NCI-H1092 (cell line): ENCODE results near the gene CSNK1G2.
"Not testable (repeated sequence)": the region's sequence is repeated elsewhere in the genome, so short reads cannot be mapped to it uniquely, and the experiment has no call there.

Experiments
- DNase-seq: peaks from one replicate; lab custom pipeline; 2025; lab: John Stamatoyannopoulos, UW

The CSNK1G2 gene

DNA sequence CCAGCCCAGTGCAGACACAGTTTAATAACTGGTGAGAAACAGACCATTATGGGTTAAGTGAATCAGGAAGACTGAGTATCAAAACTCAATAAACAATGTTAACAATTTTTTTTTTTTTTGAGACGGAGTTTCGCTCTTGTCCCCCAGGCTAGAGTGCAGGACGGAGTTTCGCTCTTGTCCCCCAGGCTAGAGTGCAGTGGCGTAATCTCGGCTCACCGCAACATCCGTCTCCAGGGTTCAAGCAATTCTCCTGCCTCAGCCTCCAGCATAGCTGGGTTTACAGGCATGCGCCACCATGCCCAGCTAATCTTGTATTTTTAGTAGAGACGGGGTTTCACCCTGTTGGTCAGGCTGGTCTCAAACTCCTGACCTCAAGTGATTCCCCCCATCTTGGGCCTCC lies 47.5 kb downstream of the CSNK1G2 start:
- DNase-seq = not testable (repeated sequence)

DNA sequence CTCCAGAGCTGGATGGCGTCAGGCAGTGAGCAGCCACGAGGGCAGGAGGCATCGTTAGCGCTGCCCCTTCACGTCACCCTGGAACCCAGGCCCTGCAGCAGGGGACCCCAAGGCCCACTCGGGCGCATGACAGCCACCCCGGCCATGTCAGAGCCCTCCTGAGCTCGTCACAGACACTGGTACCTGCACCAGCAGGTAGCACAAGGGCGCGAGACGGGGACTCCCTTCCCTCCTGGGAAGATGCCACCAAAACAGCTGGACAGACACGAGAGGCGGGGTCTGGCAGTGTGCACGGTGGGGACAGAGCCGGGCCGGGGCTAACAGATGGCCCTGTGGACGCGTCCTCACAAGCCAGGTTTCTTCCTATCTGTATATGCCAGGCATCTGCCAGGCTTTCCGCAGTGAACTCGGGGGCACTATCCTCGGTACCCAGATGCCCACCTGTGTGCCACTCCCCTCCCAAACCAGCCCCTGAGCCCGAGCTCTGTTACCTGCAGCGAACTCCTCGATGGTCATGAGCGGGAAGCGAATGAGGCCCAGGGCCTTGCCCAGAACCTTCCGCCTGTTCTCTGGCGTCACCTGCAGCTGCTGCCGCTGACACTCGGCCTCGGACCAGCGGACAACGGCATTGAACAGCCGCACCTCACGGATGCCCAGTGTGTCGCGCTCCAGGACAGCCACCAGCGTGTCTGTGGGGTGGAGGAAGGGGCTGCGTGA lies 48.7 kb downstream of the CSNK1G2 start:
- DNase-seq = no peak

DNA sequence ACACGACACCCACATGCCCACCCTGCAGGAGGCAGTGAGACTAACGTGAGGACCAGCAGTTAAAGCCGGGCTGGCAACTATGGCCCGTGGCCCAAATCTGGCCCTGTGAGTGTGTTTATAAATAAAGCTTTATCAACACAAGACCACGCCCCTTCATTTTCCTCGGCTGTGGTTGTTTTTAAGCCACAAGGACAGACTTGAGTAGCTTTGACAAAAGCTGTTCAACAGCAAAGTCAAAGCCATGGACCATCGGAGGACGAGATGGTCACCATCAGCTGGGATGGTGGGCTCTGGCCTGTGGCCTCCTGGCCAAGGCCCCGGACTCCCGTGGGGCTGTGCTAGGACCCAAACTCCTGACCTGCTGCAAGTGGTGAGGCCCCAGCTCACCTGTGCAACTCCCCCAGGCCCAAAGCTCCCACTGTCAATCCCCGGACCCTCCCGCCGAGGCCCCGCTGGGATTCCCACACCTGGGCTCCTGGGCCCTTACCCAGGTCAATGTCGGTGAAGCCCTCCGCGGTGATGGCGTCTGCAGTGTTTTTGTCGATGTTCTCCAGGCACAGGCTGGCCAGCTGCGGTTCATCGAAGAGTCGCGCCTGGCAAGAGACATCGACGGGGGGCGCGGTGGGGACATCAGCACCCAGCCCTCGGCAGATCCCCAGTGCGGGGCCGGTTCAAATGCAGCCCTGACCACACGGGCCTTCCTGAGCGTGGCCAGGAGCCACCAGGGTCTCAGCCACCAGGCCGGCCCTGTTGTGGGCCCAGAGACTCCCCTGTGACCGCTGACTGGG lies 49.5 kb downstream of the CSNK1G2 start:
- DNase-seq = no peak

DNA sequence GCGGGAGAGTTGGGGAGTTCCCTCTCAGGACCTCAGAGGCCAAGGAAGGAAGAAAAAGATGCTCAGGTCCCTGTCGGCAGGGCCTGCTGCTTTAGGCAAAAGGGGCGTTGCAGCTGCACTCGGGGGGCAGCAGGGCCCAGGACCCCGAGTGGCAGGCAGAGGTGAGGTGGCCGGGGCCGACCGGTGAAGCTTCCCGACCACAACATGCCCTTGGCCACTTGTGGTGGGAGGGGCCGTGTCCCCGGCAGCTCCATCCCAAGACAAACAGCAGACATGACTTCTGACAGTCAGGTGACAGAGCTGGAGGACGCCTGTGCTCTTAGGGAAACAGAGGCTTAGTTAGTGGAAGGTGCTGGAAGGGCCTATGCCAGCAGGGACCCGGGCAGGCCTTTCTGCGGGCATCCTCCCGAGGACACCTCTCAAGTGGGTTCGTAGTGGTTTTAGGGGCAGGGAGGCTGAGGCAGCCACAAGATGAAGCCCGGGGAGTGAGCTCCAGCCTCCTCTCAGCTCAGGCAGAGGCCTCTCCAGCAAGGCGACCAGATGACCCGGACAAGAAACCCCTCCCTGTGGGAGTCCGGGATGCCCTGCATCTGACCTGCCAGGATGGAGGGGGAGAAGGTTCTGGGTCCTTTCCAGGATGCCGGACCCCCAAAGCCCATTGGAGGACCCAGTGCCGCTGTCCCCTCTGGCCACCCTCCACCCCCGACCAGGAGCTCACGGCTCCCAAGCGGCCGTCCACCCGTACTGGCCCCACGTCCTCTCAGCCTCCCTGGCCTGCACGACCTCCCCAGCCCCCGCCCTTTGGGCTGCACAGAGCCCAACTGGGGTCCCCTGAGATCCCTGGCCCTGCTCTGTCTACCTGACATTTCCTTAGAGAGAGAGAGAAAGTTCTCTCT lies 50.3 kb downstream of the CSNK1G2 start:
- DNase-seq = no peak

DNA sequence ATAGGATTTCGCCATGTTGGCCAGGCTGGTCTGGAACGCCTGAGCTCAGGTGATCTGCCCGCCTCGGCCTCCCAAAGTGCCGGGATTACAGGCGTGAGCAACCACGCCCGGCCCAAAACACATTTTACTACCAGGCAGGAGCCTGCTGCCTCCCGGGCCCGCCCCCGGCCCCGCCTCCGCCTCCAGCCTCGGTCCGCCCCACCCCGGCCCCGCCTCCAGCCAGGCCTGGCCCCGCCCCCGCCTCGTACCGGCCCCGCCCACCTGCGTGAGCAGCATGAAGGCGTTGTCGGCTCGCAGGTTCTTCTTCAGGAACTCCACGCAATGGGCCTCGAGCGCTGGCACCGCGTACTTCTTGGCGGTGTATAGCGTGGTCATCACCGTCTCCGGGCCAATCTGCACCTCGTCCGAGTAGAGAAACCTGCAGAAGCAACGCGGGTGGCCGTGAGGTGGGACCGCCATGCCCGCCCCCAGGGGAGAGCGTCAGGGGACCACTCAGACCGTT lies 51.8 kb downstream of the CSNK1G2 start:
- no peak for DNase-seq

DNA sequence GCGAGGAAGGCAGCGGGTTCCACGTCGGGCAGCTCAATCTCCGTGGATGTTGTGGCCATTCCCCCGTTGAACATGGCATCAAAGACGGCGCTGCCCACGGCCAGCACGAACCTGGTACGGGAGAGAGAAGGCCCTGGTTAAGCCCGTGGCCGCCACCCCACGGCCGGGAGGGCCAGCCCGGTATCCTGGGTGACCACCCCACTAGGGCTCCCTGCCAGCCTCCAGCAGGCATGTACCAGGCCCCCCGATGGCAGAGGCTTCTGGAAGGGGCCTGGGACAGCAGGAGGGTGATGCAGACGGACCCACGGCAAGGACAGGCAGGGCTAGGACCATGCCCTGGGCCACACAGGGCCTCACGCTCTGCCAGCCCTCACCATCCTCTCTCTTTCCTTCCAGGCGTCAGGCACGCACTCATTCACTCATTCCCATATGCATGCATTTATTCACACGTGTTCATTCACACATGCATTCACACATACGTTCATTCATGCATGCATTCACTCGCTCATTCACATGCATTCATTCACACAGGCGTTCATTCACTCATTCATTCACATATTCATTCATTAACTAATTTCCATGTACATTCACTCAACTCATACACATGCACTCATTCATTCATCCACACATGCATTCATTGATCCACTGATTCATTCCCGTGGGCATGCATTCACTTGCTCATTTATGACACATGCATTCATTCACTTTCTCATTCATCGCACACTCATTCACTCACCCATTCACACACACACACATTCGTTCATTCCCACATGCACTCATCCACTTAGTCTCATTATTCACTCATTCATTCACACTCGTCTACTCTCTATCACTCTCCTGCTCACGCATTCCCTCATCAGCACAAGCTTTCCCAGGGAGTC lies 56.6 kb downstream of the CSNK1G2 start:
- DNase-seq = no peak

DNA sequence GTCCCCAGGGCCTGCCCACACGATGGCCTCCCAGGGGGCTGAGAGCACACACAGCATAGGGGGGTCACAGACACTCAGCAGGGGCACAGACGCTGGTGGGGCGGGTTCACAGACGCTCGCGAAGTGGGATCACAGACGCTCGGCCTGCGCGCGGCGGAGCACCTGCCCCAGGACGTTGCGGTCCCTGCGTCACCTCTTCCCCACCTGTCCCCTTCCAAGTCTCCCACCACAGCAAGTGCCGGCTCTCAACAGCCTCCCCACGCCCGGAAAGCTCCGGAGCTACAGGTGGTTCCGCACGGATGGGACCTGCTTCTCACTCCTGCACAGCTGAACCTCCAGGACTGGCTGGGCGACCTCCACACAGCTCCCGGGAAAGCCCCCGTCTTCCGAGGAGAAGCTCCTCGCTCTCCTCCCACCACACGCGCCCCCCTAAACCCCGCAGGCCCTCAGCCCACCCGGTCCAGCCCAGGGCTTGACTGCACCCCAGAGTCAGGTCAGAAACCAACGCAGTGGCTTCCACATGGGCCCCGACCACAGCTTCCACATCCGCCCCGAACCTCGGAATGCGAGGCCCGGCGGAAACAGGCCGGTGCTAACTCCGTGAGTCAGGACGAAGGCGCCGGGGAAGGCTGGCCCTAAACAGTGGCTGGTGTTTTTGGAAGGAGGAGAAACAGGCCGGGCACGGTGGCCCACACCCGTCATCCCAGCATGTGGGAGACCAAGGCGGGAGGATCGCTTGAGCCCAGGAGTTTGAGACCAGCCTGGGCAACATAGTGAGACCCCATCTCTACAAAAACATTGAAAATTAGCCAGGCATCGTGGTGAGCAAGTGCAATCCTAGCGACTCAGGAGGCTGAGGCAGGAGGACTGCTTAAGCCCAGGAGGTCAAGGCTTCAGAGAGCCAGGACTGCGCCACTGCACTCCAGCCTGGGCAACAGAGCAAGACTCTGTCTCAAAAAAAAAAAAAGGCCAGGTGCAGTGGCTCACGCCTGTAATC lies 58.0 kb downstream of the CSNK1G2 start:
- no peak for DNase-seq

DNA sequence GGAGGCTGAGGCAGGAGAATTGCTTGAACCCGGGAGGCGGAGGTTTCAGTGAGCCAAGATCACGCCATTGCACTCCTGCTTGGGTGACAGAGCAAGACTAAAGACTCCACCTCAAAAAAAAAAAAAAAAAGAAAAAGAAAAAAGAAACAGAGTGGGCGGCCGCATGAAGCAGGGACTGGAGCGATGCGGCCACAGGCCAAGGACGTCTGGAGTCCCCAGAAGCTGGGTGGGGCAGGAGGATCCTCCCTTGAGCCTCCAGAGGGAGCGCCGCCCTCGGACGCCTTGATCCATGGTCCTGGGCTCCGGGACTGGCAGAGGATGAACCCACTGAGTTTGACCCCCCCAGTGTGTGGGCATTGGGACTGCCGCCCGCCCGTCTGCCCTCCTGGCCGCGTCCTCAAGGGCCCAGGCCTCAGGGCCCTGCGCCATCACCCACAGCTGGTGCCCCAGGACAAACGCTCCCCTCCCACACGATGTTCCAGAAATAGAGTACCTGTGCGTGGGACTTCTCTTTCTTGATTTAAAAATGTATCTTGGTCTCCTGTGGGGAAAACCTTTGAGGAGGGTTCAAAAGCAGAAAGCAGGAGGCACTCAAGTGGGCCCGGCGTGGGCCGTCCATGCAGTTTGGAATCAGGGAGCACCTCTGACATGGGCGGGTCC lies 59.0 kb downstream of the CSNK1G2 start:
- no peak for DNase-seq

DNA sequence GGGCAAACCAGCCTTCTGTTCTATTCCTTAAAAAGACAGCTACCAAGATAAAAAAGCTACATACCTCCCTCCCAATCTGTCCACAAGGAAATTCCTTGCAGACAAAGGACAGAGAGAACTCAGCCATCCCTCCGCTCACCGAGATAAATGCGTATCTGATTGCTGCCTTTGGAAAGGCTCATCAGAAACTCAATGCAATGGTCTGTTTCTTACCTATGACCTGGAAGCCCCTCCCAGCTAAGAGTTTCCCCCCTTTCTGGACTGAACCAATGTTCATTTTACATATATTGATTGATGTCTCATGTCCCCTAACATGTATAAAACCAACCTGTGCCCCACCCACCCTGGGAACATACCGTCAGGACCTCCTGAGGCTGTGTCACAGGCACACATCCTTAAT lies 62.9 kb downstream of the CSNK1G2 start:
- DNase-seq = no peak

DNA sequence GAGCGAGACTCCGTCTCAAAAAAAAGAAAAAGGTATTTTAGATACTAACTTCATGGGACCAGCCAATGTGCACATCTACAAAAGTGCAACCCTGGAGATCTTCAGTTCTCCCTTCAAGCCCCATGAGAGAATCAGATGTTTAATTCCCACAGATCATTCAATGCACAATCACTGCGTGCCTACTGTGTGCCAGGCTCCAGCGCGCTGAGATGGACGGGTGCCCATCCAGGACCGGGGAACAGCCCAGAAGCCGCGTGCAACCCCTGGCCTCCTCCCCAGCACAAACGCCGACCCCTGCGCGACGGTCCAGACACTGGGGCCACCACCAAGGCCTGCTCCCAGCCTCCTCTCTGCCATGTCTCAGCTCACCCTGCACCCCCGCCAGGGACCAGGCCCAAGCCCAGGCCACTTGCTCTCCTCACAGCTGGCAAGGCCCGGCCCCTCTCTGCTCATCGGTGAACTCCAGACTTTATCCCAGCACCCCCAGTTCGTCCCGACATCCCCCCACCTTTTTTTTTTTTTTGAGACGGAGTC lies 69.2 kb downstream of the CSNK1G2 start:
- no peak for DNase-seq

DNA sequence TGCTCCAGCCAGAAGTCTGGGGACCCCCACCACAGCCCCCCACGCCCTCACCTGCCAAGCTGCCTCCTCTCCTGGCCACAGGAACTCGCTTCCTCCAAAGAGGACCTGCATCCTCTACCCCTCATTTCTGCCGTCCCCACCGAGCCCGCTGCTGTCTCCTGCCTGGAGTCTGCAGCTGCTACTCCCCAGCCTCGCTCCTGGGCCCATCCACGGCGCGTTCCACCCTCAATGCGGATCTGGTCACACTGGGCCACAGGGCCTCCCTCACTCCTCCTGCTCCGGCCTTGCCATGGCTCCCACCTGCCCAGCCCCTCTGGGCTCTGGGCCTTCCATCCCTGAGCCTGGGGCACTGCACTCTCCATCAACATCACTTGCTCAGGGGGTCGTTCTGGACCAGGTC lies 70.2 kb downstream of the CSNK1G2 start:
- no peak for DNase-seq

DNA sequence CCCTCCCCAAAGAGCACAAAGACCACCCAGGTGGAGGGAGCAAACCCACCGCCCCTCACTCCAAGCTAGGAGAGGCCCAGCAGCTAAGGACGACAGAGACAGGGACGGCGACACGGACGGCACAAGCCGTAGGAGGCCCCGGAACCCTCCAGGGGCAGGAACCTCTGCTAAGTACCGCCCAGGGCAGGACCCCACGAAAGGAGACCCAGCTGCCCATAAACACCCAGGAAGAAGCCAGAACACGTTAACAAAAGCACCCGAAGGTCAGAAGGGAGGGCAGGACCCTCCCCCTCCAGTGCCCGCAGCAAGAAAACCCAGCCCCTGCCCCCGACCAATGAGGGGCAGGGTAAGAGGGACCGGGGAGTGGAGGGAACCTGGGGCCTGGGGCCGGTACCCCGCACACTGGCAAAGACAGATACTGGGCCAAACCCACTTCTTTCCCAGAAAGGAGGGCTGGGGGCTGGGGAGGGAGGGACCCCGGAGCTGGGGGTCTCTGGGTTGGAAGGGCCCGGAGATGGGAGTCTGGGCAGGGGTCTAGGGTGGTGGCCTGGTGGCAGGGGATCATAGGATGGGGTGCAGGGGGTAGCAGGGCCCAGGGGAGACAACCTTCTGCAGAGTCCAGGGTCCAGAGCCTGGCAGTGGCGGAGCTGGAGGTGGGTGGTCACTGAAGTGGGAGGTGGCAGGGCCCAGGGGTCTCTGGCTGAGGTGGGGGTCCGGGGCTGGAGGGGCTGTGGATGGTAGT lies 72.1 kb downstream of the CSNK1G2 start:
- DNase-seq = no peak

DNA sequence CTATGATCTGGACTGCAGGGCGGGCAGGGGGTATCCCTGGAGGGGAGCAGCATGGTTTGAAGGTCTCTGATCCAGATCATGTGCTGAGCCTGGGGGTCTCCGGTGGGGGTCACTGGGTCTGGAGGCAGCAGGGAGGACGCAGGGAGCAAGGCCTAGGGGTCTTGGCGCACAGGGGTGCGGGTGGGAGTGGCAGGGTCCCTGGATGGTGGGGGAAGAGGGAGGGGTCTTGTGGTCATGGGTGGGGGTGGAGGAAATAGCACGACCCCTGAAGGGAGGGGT lies 72.7 kb downstream of the CSNK1G2 start:
- DNase-seq = no peak

DNA sequence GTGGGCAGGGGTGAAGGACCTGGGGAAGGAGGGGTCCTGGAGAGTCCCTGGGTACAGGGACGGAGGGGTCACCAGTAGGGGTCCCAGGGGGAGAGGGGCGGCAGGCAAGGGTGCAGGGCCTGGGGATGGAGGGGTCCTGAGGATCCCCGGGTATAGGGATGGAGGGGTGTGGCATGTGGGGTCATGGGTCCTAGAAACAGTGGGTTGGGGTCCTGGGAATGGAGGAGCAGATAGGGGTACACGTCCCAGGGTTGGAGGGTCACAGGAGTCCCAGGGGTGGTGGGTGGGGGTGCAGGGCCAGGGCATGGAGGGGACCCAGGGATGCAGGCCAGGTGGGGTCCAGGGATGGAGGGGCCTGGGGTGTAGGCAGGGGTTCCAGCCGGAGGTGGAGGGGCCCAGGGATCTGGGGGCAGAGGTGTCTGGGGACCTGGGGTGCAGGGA lies 73.2 kb downstream of the CSNK1G2 start:
- DNase-seq = no peak

DNA sequence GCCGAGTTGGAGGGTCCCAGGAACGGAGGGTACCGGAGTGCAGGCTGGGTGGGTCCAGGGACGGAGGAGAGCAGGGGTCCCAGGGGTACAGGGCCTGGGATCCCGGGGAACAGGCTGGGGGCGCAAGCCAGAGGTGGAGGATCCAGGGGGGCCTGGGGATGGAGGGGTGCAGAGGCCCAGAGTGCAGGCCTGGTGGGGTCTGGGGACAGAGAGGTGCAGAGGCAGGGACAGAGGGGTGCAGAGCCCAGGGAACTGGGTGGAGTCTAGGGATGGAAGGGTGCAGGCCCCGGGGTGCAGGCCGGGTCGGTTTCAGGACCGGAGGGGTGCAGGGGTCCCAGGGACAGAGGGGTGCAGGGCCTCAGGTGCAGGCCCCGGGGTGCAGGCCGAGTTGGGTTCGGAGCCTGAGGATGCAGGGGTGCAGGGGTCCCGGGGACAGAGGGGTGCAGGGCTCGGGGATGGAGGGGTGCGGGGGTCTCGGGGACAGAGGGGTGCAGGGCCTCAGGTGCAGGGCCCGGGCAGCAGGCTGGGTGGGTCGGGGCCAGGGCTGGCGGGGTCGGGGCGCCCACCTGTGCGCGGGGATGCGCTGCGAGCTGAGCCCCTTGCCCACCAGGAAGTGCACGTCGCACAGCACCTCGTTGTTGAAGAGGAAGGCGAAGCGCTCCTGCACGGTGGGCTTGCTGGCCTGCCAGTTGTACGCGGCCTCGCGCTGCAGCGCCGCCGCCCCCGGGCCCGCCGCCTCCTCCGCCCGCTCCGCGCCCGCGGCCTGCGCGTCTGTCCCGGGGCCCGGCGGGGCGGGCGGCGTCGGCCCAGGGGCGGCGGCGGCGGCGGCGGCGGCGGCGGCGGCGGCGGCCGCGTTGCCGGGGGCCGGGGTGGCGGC lies 74.0 kb downstream of the CSNK1G2 start:
- no peak for DNase-seq

DNA sequence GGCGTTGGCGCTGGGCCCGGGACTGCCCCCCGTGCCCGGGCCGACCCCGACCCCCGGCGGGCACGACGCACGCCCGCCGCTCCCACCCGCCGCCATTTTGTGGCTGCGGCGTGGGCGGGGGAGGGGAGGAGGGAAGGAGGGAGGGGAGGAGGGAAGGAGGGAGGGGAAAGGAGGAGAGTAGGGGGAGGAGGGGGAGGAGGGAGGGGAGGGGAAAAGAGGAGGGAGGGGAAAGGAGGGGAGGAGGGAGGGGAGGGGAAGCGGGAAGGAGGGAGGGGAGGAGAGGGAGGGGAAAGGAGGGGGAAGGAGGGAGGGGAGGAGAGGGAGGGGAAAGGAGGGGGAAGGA lies 74.6 kb downstream of the CSNK1G2 start, which contains the start of gene BTBD2:
Gene BTBD2, minus strand, starts transcription at position 107 of the 343 bp plus-strand sequence. Its CDS starts 11 bp downstream, at position 96.
- DNase-seq = peak; percentile 23

DNA sequence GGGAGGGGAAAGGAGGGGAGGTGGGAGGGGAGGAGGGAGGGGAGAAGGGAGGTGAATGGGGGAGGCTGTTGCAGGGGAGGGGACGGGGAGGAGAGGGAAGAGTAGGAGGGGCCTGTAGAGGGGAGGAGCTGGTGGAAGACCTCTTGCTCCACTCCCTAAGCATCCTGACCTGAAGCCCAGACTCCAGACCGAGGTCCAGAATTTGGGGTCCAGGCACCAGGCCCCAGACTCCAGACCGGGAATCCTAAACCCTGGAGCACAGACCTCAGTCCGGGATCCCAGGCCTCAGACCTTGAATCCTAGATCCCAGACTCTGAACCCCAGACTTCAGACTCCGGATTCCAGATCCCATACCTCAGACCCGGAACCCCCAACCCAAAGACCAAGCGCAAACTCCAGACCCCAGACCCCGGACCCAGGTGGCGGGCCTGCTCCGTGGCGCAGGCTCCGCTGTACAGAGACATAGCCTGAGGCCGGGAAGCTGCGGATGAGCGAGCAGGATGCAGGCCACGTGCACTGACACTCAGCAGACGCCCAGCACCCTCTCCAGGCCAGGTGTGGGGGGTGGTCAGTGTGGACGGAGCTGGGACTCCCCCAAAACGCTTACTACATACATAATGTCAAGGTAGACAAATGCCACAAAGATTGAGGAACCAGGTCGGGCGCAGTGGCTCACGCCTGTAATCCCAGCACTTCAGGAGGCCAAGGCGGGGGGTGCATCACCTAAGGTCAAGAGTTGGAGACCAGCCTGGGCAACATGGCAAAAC lies 75.3 kb downstream of the CSNK1G2 start:
- peak; percentile 43 for DNase-seq
